ENCODE data around the gene MAML1. TPM values are rescaled to one million over a fixed set of nuclear protein-coding genes. Genes with fewer than 3 reads are reported as not detected.

Gene MAML1
- total and polyA plus RNA-seq, 2 experiments from 2014 or later: 7.5 to 15.9 TPM

- H3K4me1 ChIP-seq (ENCODE audit: insufficient read depth): peaks cover 32% of the 10 kb centered on the region
- peaks cover 38% of the 10 kb centered on the region for H3K79me2 ChIP-seq
- no peak overlapping the region for H3K4me3 ChIP-seq
- no peak overlapping the region for H2AFZ ChIP-seq
- no peaks in the 10 kb centered on the region for H3K36me3 ChIP-seq (replicated peaks; ENCODE audit: insufficient read depth, low read depth)
- H4K20me1 ChIP-seq (ENCODE audit: insufficient read depth, poor library complexity, severe bottlenecking): peaks cover 48% of the 10 kb centered on the region
- no peaks in the 10 kb centered on the region for H3K9me2 ChIP-seq (replicated peaks; ENCODE audit: insufficient read depth)
- H3K27ac ChIP-seq: no peak overlapping the region
- WGBS (ENCODE audit: low lambda C conversion rate, missing lambda C conversion rate): 91% methylated on average over 10 of the region's 12 CpGs
- TF ChIP-seq EZH2phosphoT487 (IDR thresholded peaks at IDR 0.05; ENCODE audit: low read depth, severe bottlenecking, unreplicated experiment) (no peak), CTCF (IDR thresholded peaks at IDR 0.05; ENCODE audit: poor library complexity) (no peak), EZH2 (IDR thresholded peaks at IDR 0.05; ENCODE audit: borderline replicate concordance) (no peak)
- no peaks in the 10 kb centered on the region for H3K9me3 ChIP-seq (ENCODE audit: low read depth)
- no peak overlapping the region for H3K4me2 ChIP-seq
- DNase-seq (ENCODE audit: low spot score): no peak
- no peaks in the 10 kb centered on the region for H3K27me3 ChIP-seq
Measured at GRCh38 chr5:179800696-179801201, 68.1 kb downstream of the MAML1 start.

GRCh38 chr5:179801304-179802206 lies 68.9 kb downstream of the MAML1 start:
- TF ChIP-seq CTCF (IDR thresholded peaks at IDR 0.05; ENCODE audit: poor library complexity) (peak; percentile 47), EZH2phosphoT487 (IDR thresholded peaks at IDR 0.05; ENCODE audit: low read depth, severe bottlenecking, unreplicated experiment) (no peak), EZH2 (IDR thresholded peaks at IDR 0.05; ENCODE audit: borderline replicate concordance) (no peak)
- H3K36me3 ChIP-seq (replicated peaks; ENCODE audit: insufficient read depth, low read depth): no peaks in the 10 kb centered on the region
- H3K27ac ChIP-seq: no peak overlapping the region
- peaks cover 42% of the 10 kb centered on the region for H3K79me2 ChIP-seq
- peak; percentile 74 for DNase-seq (ENCODE audit: low spot score)
- no peaks in the 10 kb centered on the region for H3K27me3 ChIP-seq
- peaks cover 31% of the 10 kb centered on the region for H3K4me1 ChIP-seq (ENCODE audit: insufficient read depth)
- no peak overlapping the region for H3K4me2 ChIP-seq
- no peaks in the 10 kb centered on the region for H3K9me3 ChIP-seq (ENCODE audit: low read depth)
- H3K4me3 ChIP-seq: no peak overlapping the region
- peaks cover 48% of the 10 kb centered on the region for H4K20me1 ChIP-seq (ENCODE audit: insufficient read depth, poor library complexity, severe bottlenecking)
- H2AFZ ChIP-seq: no peak overlapping the region
- WGBS (ENCODE audit: low lambda C conversion rate, missing lambda C conversion rate): 61% methylated on average over 29 of the region's 67 CpGs
- H3K9me2 ChIP-seq (replicated peaks; ENCODE audit: insufficient read depth): no peaks in the 10 kb centered on the region

- TF ChIP-seq EZH2phosphoT487 (IDR thresholded peaks at IDR 0.05; ENCODE audit: low read depth, severe bottlenecking, unreplicated experiment): no peak
- TF ChIP-seq CTCF (IDR thresholded peaks at IDR 0.05; ENCODE audit: poor library complexity): no peak
- Histone ChIP-seq H3K4me2 (no peak overlapping the region), H3K9me2 (replicated peaks; ENCODE audit: insufficient read depth) (no peaks in the 10 kb centered on the region), H3K27ac (no peak overlapping the region), H3K27me3 (no peaks in the 10 kb centered on the region), H3K79me2 (peaks cover 46% of the 10 kb centered on the region), H3K9me3 (ENCODE audit: low read depth) (no peaks in the 10 kb centered on the region), H2AFZ (no peak overlapping the region), H3K36me3 (replicated peaks; ENCODE audit: insufficient read depth, low read depth) (no peaks in the 10 kb centered on the region), H4K20me1 (ENCODE audit: insufficient read depth, poor library complexity, severe bottlenecking) (peaks cover 48% of the 10 kb centered on the region), H3K4me1 (ENCODE audit: insufficient read depth) (peaks cover 28% of the 10 kb centered on the region), H3K4me3 (no peak overlapping the region)
- 88% methylated on average over 19 of the region's 19 CpGs for WGBS (ENCODE audit: low lambda C conversion rate, missing lambda C conversion rate)
- no peak for DNase-seq (ENCODE audit: low spot score)
Measured at GRCh38 chr5:179802207-179802883, 69.7 kb downstream of the MAML1 start.

Data from hepatocyte (in vitro differentiated cells).